Activated T-cell treated with anti-CD3 and anti-CD28 coated beads for 24 hours (primary cell): ENCODE results near the gene SMPD4.
"Not testable (repeated sequence)": the region's sequence is repeated elsewhere in the genome, so short reads cannot be mapped to it uniquely, and the experiment has no call there.

Experiments
- DNase-seq: peaks from one replicate; pipeline ENCODE4 v3.0.0-alpha.2; 2020; ENCODE audit warnings: low read depth

SMPD4 gene, protein sequence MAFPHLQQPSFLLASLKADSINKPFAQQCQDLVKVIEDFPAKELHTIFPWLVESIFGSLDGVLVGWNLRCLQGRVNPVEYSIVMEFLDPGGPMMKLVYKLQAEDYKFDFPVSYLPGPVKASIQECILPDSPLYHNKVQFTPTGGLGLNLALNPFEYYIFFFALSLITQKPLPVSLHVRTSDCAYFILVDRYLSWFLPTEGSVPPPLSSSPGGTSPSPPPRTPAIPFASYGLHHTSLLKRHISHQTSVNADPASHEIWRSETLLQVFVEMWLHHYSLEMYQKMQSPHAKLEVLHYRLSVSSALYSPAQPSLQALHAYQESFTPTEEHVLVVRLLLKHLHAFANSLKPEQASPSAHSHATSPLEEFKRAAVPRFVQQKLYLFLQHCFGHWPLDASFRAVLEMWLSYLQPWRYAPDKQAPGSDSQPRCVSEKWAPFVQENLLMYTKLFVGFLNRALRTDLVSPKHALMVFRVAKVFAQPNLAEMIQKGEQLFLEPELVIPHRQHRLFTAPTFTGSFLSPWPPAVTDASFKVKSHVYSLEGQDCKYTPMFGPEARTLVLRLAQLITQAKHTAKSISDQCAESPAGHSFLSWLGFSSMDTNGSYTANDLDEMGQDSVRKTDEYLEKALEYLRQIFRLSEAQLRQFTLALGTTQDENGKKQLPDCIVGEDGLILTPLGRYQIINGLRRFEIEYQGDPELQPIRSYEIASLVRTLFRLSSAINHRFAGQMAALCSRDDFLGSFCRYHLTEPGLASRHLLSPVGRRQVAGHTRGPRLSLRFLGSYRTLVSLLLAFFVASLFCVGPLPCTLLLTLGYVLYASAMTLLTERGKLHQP

DNA sequence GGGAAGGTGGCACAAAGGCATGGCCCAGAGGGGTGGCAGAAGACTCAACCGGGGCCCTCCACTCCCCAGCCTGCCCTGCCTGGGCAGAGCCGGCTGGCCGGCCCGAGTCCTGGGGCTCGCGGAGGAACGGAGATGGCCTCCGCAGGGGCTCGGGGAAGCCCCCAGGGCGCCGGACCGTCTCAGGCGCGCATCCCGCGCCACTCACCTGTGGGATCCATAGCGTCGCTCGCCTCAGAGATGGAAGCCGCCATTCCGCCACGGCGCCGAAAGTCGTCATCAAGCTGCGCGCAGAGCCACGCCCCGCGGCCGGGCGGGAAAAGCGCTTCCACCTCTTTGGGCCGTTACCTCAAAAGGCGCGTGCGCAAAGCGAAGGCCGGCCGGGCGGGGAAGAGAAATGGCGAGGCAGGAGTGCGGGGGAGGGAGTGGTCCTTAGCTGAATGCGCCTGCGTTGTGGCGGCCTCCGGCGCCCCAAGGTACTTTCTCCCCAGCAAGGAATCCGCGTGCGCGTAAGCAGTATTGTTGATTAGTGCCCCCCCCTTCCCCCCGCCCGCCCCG lies at the start of gene SMPD4:
TSS of gene SMPD4 (minus strand) at position 278 of the 555 bp plus-strand sequence. CDS start 5,010 bp downstream, outside the sequence.
- peak; percentile 96 for DNase-seq

DNA sequence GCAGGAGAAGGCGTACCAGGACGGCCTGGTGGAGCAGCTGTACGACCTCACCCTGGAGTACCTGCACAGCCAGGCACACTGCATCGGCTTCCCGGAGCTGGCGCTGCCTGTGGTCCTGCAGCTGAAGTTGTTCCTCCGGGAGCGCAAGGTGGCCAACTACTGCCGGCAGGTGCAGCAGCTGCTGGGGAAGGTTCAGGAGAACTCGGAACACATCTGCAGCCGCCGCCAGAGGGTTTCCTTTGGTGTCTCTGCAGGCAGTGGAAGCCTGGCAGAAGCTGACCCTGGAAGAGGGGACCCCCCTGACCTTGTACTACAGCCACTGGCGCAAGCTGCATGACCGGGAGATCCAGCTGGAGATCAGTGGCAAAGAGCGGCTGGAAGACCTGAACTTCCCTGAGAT lies 49.5 kb upstream of the SMPD4 start:
- DNase-seq = not testable (repeated sequence)

DNA sequence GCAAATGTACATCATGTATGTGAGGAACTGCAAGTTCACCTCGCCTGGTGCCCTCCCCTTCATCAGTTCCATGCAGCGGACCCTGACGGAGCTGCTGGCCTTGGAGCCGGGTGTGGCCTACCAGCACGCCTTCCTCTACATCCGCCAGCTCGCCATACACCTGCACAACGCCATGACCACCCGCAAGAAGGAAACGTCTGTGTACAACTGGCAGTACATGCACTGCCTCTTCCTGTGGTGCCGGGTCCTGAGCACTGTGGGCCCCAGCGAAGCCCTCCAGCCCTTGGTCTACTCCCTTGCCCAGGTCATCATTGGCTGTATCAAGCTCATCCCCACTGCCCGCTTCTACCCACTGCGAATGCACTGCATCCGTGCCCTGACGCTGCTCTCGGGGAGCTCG lies 49.0 kb upstream of the SMPD4 start:
- DNase-seq = not testable (repeated sequence)

DNA sequence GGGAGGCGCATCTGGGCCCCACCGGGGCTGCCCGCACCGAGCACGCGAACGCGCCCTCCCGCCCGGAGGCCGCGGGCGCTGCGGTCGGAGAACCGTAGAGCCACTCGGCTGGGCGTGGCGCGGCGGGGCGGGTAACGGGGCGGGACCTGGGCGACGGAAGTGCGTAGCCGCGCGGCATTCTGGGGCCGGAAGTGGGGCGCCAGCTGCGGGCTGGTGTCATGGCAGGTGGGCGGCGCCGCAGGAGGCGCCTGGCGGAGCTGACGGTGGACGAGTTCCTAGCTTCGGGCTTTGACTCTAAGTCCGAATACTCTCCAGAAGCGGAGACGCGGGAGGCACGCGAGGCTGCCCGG lies 47.7 kb upstream of the SMPD4 start:
- not testable (repeated sequence) for DNase-seq

DNA sequence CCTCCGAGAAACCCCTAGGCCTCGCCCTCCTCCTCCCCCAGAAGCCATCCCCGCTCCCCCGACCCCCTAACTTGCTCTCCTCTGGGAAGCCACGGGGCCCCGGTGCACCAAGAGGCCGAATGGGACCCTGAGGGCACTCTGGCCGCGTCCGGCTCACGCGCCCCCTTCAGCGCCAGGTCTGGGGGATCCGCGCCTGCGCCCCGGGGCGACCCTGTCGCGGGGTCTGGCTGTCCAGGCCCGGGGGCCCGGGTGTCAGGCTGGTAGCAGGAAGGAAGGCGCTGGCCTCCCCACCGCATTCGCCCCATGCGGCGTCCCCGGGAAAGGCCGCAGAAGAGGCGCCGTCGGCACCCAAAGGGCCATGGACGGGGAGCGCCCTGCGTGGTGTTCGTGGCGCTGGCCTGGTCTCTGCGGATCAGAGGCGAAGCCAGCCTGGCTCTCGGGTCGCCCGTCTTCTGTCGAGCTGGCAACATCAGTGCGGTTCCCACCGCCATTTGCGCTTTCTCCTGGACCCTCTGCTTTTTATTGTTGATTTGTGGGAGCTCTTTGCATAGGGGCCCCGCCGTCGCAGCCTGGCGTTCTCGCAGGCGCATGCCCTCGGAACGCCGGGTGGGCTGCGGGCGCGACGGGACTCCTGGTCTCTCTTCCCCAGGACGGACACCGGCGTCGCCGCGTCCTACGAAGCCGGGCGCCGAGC lies 47.2 kb upstream of the SMPD4 start:
- not testable (repeated sequence) for DNase-seq

DNA sequence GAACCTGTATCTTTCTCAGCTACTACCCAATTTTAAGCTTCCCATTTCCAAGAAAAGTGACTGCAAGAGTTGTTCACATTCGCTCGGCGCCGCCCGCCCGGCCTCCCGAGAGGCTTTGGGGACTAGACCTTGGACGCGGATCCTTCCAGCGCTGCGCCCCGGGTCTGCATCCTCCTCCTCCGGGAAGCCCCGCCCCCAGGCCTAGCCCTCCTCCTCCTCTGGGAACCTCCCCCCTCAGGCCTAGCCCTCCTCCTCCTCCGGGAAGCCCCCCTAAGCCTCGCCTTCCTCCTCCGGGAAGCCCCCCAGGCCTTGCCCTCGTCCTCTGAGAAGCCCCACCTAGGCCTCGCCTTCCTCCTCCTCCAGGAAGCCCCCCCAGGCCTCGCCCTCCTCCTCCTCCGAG lies 46.6 kb upstream of the SMPD4 start:
- DNase-seq = not testable (repeated sequence)

DNA sequence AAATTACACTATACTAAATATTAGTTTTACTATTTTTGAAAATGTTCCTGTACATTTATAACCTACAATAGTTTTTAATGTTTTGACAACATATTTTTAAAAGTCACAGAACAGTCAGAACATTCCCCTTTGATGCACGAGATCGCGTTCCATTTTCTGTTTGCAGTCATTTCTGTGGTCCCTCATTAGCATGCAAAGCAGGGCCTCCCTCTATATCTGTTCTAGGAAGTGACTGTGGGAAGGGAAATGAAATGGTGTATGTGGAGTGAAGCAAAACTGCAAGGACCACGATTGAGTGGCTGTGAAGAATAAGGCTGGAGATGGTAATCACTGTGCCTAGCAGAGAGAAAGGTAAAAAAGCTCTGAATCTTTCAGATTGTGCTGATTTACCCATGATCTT lies 41.1 kb upstream of the SMPD4 start:
- not testable (repeated sequence) for DNase-seq

DNA sequence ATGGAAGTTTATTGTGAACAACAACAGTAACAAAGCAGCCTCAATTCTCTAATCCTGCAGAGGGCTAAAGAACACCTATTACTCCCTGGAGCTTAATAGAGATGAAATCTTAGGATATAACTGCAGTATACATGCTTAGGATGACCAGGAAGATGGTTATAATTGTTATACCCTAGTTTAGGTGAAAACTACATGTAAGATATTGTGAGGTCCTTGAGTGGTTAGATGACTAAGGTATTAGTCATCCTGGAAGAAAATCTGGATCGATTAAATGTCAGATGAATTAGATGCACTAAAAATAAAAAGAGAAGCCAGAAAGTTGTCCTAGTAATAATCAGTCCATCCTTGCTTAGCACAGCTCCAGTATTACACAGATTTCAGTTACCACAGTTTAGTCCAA lies 39.1 kb upstream of the SMPD4 start:
- DNase-seq = not testable (repeated sequence)

DNA sequence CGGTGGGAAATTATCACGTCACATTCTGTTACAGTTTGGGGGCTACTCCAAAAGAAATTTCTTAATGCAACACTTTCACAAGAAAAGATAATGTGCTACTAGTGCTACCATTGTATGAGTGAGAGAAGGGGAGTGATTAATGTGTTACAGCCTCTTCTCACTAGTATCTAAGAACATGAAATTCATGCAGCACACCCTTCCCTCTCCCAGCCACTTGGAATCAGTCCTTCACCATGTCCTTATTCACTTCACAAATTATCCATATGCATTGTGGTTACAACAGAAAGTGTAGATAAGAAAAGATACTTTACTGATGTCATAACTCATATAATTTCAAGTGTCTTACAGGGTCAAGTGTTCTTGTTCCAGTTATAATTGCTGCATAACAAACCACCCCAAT lies 37.7 kb upstream of the SMPD4 start:
- not testable (repeated sequence) for DNase-seq

DNA sequence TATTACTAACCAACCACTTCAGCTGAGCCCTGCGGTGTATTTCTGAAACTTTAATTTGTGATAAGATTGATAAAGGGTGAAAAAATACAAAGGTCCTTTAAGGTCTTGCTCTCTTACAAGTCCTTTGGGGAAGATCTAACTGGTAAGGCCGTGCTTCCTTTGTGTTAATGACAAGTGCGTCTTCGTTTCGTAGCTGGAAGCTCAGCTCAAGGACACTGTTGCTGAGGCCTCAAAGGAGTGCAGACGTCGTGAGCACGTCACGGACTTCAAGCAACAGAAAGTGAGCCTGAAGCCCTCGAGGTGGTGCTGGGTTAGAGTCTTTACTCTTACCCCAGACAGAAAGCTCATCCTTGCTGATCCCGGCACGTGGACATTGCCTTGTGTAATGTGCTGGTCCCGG lies 25.6 kb upstream of the SMPD4 start:
- DNase-seq = not testable (repeated sequence)

DNA sequence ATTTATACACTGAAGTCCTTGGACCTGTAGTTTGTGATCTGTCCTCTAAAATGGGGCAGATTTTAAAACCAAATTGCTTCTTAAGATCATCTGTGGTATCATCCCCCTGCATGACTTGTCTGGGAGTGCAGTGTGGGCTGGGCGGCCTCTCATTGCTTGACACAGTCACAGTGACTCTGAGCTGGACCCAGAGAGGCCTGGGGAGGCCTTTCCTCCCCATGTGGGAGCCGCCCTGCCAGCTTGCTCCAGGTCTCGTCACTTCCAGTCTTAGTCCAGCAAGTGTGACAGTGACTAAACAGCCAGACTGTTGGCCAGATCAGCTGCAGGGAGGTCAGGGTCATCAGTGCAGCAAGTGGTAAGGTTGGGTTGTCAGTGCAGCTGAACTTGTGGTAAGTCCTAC lies 21.7 kb upstream of the SMPD4 start:
- DNase-seq = not testable (repeated sequence)

DNA sequence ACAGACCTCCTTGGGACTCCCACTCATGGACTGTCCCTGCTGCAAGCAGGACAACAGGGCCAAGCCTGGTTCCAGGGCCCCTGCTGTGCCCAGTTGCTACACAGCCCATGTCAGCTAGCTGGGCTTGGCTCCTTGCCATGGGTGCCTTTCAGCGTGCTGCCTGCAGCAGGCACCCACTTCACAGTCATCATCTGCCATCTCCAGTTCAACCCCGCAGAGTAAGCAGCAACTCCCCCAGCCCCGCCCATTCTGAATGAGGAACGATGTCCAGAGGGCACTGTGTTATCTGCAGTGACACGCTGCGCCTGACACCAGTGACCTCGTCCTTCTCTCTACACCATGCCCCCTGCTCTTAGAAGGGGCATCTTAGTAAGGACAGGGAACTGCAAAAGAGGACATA lies 21.1 kb upstream of the SMPD4 start:
- not testable (repeated sequence) for DNase-seq

DNA sequence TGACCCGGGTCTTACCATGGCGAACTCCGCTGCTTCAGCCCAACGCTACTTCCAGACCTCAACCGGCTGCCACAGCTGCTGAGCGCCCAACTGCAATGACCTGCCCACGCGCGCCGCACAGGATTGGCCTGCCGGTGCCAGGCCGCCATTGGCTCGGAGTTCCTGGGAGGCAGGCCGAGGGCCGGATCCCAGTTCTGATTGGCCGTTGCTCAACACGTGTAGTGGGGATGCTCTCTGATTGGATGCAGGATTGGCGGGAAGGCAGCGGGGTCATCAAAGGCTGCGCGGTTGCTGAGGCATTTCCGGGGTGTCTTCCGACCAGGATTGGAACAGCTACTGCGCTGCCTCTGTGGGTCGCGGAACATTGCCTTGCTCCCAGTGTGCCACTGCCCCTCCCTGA lies 16.9 kb upstream of the SMPD4 start, which contains the start of gene TUBA3E:
TSS of gene TUBA3E (minus strand) at position 97 of the 400 bp plus-strand sequence. CDS start at position 18, 79 bp downstream.
- DNase-seq = no peak

DNA sequence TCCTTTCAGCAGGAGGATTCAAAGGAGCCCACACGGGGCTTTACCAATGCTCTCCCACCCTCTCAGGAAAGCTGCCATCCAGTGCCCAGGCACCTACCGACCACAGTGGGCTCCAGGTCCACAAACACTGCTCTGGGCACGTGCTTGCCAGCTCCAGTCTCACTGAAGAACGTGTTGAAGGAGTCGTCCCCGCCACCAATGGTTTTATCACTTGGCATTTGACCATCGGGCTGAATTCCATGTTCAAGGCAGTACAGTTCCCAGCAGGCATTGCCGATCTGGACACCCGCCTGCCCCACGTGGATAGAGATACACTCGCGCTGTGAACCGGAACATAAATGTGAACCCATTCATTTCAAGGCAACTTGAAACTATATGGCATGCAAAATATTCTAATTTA lies 14.7 kb upstream of the SMPD4 start:
- DNase-seq = not testable (repeated sequence)

DNA sequence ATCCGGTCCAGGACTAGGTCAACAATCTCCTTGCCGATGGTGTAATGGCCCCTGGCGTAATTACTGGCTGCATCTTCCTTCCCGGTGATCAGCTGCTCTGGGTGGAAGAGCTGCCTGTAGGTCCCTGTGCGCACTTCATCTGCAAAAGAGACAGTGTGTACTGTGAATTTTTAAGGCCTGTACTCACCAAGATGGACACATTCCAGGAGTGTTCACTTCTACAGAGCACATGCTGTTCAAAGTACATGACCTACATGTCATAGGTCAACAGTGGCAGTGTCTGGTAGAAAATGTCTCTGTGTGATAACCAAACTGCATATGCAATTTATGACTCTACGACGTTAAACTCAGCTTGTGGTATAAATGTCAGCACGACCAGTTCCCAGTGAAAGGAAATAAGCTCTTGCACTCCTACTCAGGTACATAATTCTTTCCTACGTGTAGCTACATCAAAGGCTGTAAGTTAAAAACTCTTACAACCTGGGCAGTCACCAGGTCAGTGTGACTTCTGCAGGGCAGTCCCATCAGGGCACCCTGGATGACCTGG lies 13.8 kb upstream of the SMPD4 start:
- not testable (repeated sequence) for DNase-seq

DNA sequence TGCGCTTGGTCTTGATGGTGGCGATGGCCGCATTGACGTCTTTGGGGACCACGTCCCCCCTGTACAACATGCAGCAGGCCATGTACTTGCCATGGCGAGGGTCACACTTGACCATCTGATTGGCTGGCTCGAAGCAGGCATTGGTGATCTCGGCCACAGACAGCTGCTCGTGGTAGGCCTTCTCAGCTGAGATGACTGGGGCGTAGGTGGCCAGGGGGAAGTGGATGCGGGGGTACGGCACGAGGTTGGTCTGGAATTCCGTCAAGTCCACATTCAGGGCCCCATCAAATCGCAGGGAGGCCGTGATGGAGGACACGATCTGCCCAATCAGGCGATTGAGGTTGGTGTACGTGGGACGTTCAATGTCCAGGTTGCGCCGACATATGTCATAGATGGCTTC lies 12.4 kb upstream of the SMPD4 start:
- DNase-seq = not testable (repeated sequence)

DNA sequence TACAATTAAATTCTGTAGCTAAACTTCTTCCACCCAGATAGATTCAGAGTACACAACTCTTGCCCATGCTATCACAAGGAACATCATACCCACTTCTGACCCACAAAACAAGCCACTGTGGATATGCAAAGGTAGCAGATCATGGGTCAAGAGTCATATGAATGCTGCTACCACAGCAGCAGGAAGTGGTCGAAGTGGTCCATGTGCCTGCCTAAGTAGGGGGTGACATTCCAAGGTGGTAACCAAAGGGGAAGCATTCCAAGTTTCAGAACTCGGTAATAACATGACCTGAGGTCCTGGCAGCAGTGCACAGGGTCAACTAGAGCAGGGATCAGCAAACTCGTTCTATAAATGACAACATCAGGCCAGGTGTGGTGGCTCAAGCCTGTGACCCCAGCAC lies 11.0 kb upstream of the SMPD4 start:
- DNase-seq = not testable (repeated sequence)

DNA sequence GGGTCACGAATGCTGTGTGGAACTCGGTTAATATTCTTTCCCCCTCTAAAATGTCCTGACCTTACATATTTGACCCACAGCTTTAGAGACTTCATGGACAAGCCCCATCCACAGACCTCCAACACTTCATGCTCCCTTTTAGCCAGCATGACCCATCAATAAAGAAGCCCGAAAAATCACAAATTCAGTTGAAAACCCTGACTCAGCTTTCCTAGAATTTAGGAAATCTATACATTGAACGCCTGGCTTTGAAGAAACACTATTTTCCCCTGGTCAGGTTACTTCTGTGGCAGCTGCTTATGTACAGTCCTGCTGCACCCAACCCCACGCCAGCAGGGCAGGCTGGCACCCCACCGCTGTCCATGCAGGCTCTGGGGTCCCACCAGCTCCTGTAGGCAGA lies 9.9 kb upstream of the SMPD4 start:
- not testable (repeated sequence) for DNase-seq

DNA sequence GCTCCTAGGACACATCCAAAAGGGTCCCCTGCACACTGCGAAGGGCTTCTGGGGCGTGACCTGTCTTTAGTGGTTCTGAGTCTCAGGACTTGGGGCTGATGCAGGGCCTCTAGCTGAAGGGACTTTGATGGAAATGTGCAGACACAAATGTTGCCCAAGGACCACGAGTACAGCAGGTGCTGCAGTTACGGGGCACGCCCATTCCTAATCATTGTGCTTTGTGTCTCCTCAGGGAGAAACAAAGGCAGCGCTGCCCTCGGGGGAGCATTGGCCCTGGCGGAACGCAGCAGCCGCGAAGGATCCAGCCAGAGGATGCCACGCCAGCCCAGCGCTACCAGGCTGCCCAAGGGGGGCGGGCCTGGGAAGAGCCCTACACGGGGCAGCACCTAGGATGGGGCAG lies 8.8 kb upstream of the SMPD4 start:
- no peak for DNase-seq

DNA sequence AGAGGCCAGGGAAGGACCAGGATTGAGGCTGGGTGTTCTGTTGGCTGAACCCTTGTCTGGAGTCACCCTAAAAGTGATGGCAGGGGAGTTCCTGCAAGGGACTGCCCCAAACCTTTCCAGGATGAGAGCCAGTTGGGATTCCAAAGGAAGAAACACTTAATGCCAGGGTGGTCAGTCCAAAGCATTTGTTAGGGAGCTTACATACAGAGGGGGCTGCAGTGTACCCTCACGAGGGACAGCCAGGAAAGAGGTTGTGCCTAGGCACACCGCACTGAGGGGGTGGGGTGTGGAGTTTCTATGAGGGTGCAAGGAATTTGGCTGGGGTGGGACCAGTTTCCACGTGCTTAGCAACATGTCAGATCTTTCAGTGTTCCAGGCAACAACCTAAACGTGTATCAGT lies 7.6 kb upstream of the SMPD4 start:
- not testable (repeated sequence) for DNase-seq

DNA sequence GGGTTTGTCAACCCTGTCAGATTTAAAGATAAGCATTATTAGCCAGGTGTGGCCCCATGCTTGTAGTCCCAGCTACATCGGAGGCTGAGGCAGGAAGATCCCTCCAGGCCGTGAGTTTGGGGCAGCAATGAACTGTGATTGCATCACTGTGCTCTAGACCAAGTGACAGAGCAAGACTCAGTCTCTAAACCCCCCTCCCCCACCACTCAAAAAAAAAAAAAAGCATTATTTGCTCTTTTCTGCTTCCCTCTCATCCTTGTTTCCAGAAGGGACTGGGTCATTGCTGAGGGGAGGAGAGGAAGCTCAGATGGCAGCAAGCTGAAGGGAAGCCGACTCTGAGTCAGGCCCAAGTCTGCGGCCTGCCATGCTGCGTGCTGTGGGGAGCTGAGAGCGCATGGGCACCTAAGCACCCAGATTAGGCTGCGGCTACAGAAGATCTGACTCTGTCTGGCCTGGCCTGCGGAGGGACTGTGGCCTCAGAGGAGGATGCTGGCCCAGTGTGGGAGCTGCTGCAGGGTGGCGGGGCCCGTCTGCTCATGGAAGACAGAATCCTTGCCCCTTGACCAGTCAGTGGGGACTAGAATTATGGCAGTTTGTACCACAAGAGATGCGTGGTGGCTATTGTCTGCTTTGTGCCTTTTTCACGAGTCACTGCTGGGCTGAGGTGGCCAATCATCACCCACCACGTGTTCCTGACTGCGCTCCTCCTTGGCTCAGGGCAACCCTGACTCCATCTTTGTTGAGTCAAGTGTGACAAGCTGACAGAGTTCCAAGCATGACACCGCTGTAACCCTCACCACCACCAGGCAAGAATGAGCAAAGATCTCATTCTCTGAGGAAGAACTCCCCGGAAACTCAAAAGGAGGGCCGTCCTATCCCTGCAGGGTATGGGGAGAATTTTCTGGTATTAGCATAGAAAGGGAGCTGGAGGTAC lies 6.7 kb upstream of the SMPD4 start:
- not testable (repeated sequence) for DNase-seq
